ENCODE results near the gene PFKFB3. TPM values are rescaled to one million over a fixed set of nuclear protein-coding genes. Genes with fewer than 3 reads are reported as not detected.
A peak's percentile ranks its signal among the peaks of the same experiment; 100 is the strongest.

The PFKFB3 gene
- total and polyA plus RNA-seq, 2 experiments from 2014 or later = 14.5 to 23.7 TPM

DNA sequence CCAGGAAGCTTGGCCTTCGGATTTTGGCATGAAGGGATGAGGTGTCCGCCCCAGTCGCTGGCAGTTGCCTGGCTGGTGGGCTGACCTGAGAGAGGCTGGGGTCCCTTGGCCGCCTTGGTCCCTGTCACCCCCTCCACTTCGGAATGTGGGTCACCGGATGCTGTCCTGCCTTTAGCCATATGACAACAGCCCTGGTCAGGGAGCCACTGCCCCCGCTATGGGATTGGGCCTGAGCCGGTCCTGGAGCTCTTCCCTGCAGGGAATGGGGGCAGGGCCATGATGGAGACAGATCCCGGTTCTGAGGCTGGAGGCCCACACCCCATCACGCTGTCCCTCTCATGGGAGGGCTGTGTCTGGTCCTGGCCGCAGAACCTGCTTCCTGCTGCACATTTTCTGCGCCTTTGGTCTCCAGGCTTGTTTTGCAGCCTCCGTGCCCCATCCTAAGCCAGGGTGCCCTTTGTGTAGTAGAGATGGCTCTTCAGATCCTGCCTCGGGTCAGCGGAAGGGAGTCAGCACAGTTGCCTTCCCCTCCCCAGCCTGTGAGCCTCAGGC, 22.6 kb downstream of the PFKFB3 start:
- Histone ChIP-seq H3F3A (ENCODE audit: insufficient read depth) (no peaks in the 10 kb centered on the region), H3K9me2 (ENCODE audit: insufficient read depth) (no peaks in the 10 kb centered on the region), H3K4me2 (ENCODE audit: unreplicated experiment) (no peak overlapping the region), H4K20me1 (ENCODE audit: insufficient read depth) (no peaks in the 10 kb centered on the region), H3K27me3 (replicated peaks; ENCODE audit: insufficient read depth) (no peaks in the 10 kb centered on the region), H3K9me3 (ENCODE audit: low read depth) (no peaks in the 10 kb centered on the region), H3K79me2 (ENCODE audit: insufficient read depth) (no peaks in the 10 kb centered on the region), H3K4me1 (ENCODE audit: insufficient read depth) (no peaks in the 10 kb centered on the region), H3K36me3 (ENCODE audit: low read depth) (peaks cover 27% of the 10 kb centered on the region; the same call in 1 of the 2 replicates), H3K27ac (no peak overlapping the region), H2AFZ (no peak overlapping the region), H3K4me3 (no peak overlapping the region), H3K9ac (no peak overlapping the region)
- DNase-seq = no peak
- TF ChIP-seq EZH2phosphoT487 (IDR thresholded peaks at IDR 0.05; ENCODE audit: insufficient read depth, low read depth) (no peak), EZH2 (IDR thresholded peaks at IDR 0.05; ENCODE audit: insufficient read depth, poor library complexity, severe bottlenecking) (no peak)
- WGBS, 2 experiments (ENCODE audit: low coverage in 1 of 2, low lambda C conversion rate in 2 of 2, missing lambda C conversion rate in 2 of 2) = 87 to 93% methylated on average over 15 of the region's 15 CpGs
- in situ Hi-C loops (cut with MboI) = no loop called here

DNA sequence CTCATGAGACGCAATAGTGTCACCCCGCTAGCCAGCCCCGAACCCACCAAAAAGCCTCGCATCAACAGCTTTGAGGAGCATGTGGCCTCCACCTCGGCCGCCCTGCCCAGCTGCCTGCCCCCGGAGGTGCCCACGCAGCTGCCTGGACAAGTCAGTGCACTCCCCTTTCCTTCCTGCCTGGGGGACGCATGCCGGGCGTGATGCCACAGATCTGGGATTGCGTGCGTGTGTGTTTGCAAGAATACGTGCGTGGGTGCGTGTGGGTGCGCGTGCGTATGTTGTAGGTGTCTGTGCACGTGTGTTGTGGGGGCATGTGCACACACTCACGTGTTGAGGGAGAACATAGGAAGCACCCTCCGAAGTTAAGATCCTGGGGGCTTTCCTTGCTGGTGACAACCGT, 23.5 kb downstream of the PFKFB3 start:
- no peak for DNase-seq
- Histone ChIP-seq H3K4me2 (ENCODE audit: unreplicated experiment) (no peak overlapping the region), H3K79me2 (ENCODE audit: insufficient read depth) (no peaks in the 10 kb centered on the region), H3F3A (ENCODE audit: insufficient read depth) (no peaks in the 10 kb centered on the region), H3K36me3 (ENCODE audit: low read depth) (peaks cover 24% of the 10 kb centered on the region; the same call in 1 of the 2 replicates), H3K9me2 (ENCODE audit: insufficient read depth) (no peaks in the 10 kb centered on the region), H3K27me3 (replicated peaks; ENCODE audit: insufficient read depth) (no peaks in the 10 kb centered on the region), H3K4me3 (no peak overlapping the region), H3K9me3 (ENCODE audit: low read depth) (no peaks in the 10 kb centered on the region), H2AFZ (no peak overlapping the region), H3K4me1 (ENCODE audit: insufficient read depth) (no peaks in the 10 kb centered on the region), H4K20me1 (ENCODE audit: insufficient read depth) (no peaks in the 10 kb centered on the region), H3K27ac (no peak overlapping the region), H3K9ac (no peak overlapping the region)
- TF ChIP-seq EZH2phosphoT487 (IDR thresholded peaks at IDR 0.05; ENCODE audit: insufficient read depth, low read depth) = no peak
- no peak for TF ChIP-seq EZH2 (IDR thresholded peaks at IDR 0.05; ENCODE audit: insufficient read depth, poor library complexity, severe bottlenecking)
- in situ Hi-C loops (cut with MboI) = no loop called here
- 92 to 95% methylated on average over 18 to 23 of the region's 23 CpGs for WGBS, 2 experiments (ENCODE audit: low coverage in 1 of 2, low lambda C conversion rate in 2 of 2, missing lambda C conversion rate in 2 of 2)

DNA sequence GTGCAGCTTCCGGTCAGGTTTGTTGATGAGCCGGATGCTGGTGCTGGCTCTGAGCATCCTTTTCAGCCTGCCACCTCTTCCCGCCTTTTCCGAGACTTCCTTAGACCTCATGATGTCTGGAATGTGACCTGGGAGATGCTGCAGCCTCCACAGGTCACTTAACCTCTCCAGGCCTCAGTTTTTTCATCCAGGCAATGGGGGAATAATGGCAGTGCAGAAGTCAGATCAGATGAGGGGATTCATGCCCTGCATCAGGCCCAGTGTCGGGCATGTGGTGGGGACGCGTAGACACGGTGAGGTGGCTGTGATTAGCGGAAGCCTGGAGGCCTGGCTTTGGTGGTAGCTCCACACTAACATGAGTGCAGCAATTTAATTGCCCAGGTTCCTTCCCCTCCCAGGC, 24.6 kb downstream of the PFKFB3 start:
- Histone ChIP-seq H3F3A (ENCODE audit: insufficient read depth) (no peaks in the 10 kb centered on the region), H3K27me3 (replicated peaks; ENCODE audit: insufficient read depth) (no peaks in the 10 kb centered on the region), H3K4me2 (ENCODE audit: unreplicated experiment) (no peak overlapping the region), H3K36me3 (ENCODE audit: low read depth) (peaks cover 19% of the 10 kb centered on the region; the same call in 1 of the 2 replicates), H3K9me2 (ENCODE audit: insufficient read depth) (no peaks in the 10 kb centered on the region), H3K4me1 (ENCODE audit: insufficient read depth) (no peaks in the 10 kb centered on the region), H3K79me2 (ENCODE audit: insufficient read depth) (no peaks in the 10 kb centered on the region), H4K20me1 (ENCODE audit: insufficient read depth) (no peaks in the 10 kb centered on the region), H3K9me3 (ENCODE audit: low read depth) (no peaks in the 10 kb centered on the region), H2AFZ (no peak overlapping the region), H3K9ac (no peak overlapping the region), H3K27ac (no peak overlapping the region), H3K4me3 (no peak overlapping the region)
- TF ChIP-seq EZH2 (IDR thresholded peaks at IDR 0.05; ENCODE audit: insufficient read depth, poor library complexity, severe bottlenecking) (no peak), EZH2phosphoT487 (IDR thresholded peaks at IDR 0.05; ENCODE audit: insufficient read depth, low read depth) (no peak)
- 98% methylated on average over 9 of the region's 9 CpGs for WGBS, 2 experiments (ENCODE audit: low coverage in 1 of 2, low lambda C conversion rate in 2 of 2, missing lambda C conversion rate in 2 of 2)
- in situ Hi-C loops (cut with MboI) = no loop called here
- DNase-seq = no peak

DNA sequence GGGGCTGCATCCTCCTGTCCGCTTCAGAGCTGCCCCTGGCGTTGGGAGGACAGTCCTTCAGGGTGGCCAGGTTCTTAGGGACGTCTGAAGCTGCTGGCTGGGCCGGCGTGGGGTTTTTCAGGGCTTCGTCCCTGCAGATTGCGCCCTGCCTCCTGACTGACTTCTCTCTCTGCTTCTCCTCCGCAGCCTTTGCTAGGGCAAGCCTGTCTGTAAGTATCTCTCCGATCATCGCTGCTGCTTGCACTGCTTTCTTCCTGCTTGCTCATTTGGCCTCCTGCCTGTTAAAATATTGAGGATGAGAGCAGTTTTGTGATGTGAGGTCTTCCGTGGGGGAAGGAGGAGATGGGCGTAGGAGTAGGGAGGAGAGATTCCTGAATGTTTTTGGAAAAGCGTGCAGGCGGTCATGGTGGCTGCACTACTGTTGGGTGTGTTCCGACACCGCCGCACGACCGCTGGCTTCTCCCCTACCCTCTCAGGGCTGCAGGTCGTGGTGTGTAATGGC, 25.3 kb downstream of the PFKFB3 start:
- peak; percentile 23 for DNase-seq
- Histone ChIP-seq H3K27me3 (replicated peaks; ENCODE audit: insufficient read depth) (no peaks in the 10 kb centered on the region), H3K36me3 (ENCODE audit: low read depth) (peaks cover 17% of the 10 kb centered on the region; the same call in 1 of the 2 replicates), H3K4me2 (ENCODE audit: unreplicated experiment) (no peak overlapping the region), H3K27ac (no peak overlapping the region), H3K4me1 (ENCODE audit: insufficient read depth) (no peaks in the 10 kb centered on the region), H3K9ac (no peak overlapping the region), H3K4me3 (no peak overlapping the region), H3F3A (ENCODE audit: insufficient read depth) (no peaks in the 10 kb centered on the region), H3K9me2 (ENCODE audit: insufficient read depth) (no peaks in the 10 kb centered on the region), H4K20me1 (ENCODE audit: insufficient read depth) (no peaks in the 10 kb centered on the region), H3K79me2 (ENCODE audit: insufficient read depth) (no peaks in the 10 kb centered on the region), H2AFZ (no peak overlapping the region), H3K9me3 (ENCODE audit: low read depth) (no peaks in the 10 kb centered on the region)
- WGBS, 2 experiments (ENCODE audit: low coverage in 1 of 2, low lambda C conversion rate in 2 of 2, missing lambda C conversion rate in 2 of 2) = 87 to 93% methylated on average over 20 of the region's 20 CpGs
- TF ChIP-seq EZH2 (IDR thresholded peaks at IDR 0.05; ENCODE audit: insufficient read depth, poor library complexity, severe bottlenecking) = no peak
- no peak for TF ChIP-seq EZH2phosphoT487 (IDR thresholded peaks at IDR 0.05; ENCODE audit: insufficient read depth, low read depth)
- in situ Hi-C loops (cut with MboI) = no loop called here
